Osteocyte (in vitro differentiated cells): ENCODE data around the gene COQ5. TPM values are rescaled to one million over a fixed set of nuclear protein-coding genes. Genes with fewer than 3 reads are reported as not detected.

ENCODE experiments used
- DNase-seq: peaks from one replicate; pipeline ENCODE4 v3.0.0; 2021; ENCODE audit warnings: mixed read lengths; ENCODE audit not compliant: unreplicated experiment; ENCODE audit errors: extremely low spot score
- H3K27ac Mint-ChIP-seq: one replicate; pipeline ENCODE4 v1.8.0; 2021; ENCODE audit warnings: mild to moderate bottlenecking, mixed read lengths; ENCODE audit not compliant: unreplicated experiment
- H3K27me3 Mint-ChIP-seq: one replicate; pipeline ENCODE4 v1.8.0; 2021; ENCODE audit warnings: mixed read lengths; ENCODE audit not compliant: unreplicated experiment
- H3K36me3 Mint-ChIP-seq: one replicate; pipeline ENCODE4 v1.8.0; 2021; ENCODE audit warnings: mixed read lengths; ENCODE audit not compliant: unreplicated experiment
- H3K4me1 Mint-ChIP-seq: one replicate; pipeline ENCODE4 v1.8.0; 2021; ENCODE audit warnings: mixed read lengths; ENCODE audit not compliant: unreplicated experiment
- H3K4me3 Mint-ChIP-seq: one replicate; pipeline ENCODE4 v1.8.0; 2021; ENCODE audit warnings: mild to moderate bottlenecking, moderate library complexity, mixed read lengths; ENCODE audit not compliant: unreplicated experiment
- H3K9me3 Mint-ChIP-seq: one replicate; pipeline ENCODE4 v1.8.0; 2021; ENCODE audit warnings: mixed read lengths; ENCODE audit not compliant: unreplicated experiment
- CTCF ChIP-seq: fragments of 200-600 bp; sonication (generic); IDR thresholded peaks from 2 replicates; pipeline ENCODE4 v1.5.0; 2021; ENCODE audit warnings: antibody characterized with exemption, mild to moderate bottlenecking, moderate library complexity
- total RNA-seq: library from RNA; stranded (reverse); gene quantifications from 2 replicates; pipeline ENCODE4 v1.2.1, GENCODE V29; 2021

The COQ5 gene
- total RNA-seq, 1 donor from 2014 or later, result 24.0 TPM

GRCh38 chr12:120508537-120508936 lies 20.4 kb downstream of the COQ5 start:
- Mint-ChIP-seq H3K4me1 (no peaks in the 10 kb centered on the region), H3K36me3 (peaks cover 20% of the 10 kb centered on the region), H3K4me3 (no peak overlapping the region), H3K27me3 (no peaks in the 10 kb centered on the region), H3K9me3 (no peaks in the 10 kb centered on the region), H3K27ac (no peak overlapping the region)
- no peak for TF ChIP-seq CTCF
- no peak for DNase-seq

GRCh38 chr12:120504587-120504986 lies 24.4 kb downstream of the COQ5 start:
- no peak for TF ChIP-seq CTCF

GRCh38 chr12:120500581-120500980 lies 28.4 kb downstream of the COQ5 start:
- H3K9me3 Mint-ChIP-seq, result no peaks in the 10 kb centered on the region
- H3K4me1 Mint-ChIP-seq, result peaks cover 24% of the 10 kb centered on the region
- H3K4me3 Mint-ChIP-seq, result no peak overlapping the region
- H3K27me3 Mint-ChIP-seq, result no peaks in the 10 kb centered on the region
- H3K36me3 Mint-ChIP-seq, result peaks cover 34% of the 10 kb centered on the region
- DNase-seq, result no peak
- TF ChIP-seq CTCF, result no peak
- H3K27ac Mint-ChIP-seq, result peak overlapping the region; percentile 73

More at GRCh38 chr12:120504587-120504986, 24.4 kb downstream of the COQ5 start:
- Mint-ChIP-seq H3K27me3 (no peaks in the 10 kb centered on the region), H3K4me1 (peaks cover 3% of the 10 kb centered on the region), H3K27ac (no peak overlapping the region), H3K9me3 (no peaks in the 10 kb centered on the region), H3K4me3 (no peak overlapping the region), H3K36me3 (peaks cover 25% of the 10 kb centered on the region)
- DNase-seq, result no peak

- TF ChIP-seq CTCF, result no peak
- H3K4me3 Mint-ChIP-seq, result no peak overlapping the region
- no peak overlapping the region for H3K27ac Mint-ChIP-seq
- DNase-seq, result no peak
- no peaks in the 10 kb centered on the region for H3K9me3 Mint-ChIP-seq
- peaks cover 33% of the 10 kb centered on the region for H3K4me1 Mint-ChIP-seq
- peaks cover 33% of the 10 kb centered on the region for H3K36me3 Mint-ChIP-seq
- no peaks in the 10 kb centered on the region for H3K27me3 Mint-ChIP-seq
Measured at GRCh38 chr12:120498870-120499515, 30.0 kb downstream of the COQ5 start.

- no peaks in the 10 kb centered on the region for H3K9me3 Mint-ChIP-seq
- no peak for DNase-seq
Measured at GRCh38 chr12:120497524-120498150, 31.3 kb downstream of the COQ5 start.

More at GRCh38 chr12:120497524-120498150, 31.3 kb downstream of the COQ5 start:
- H3K4me3 Mint-ChIP-seq, result peak overlapping the region; percentile 94
- TF ChIP-seq CTCF, result no peak
- H3K36me3 Mint-ChIP-seq, result peaks cover 25% of the 10 kb centered on the region
- no peaks in the 10 kb centered on the region for H3K27me3 Mint-ChIP-seq
- peak overlapping the region; percentile 83 for H3K27ac Mint-ChIP-seq
- peaks cover 33% of the 10 kb centered on the region for H3K4me1 Mint-ChIP-seq
